ENCODE measurements around the gene TMEM53. TPM values are rescaled to one million over a fixed set of nuclear protein-coding genes. Genes with fewer than 3 reads are reported as not detected.

TMEM53 gene
- total and polyA plus RNA-seq, 12 donors, result 7.2 to 47.4 (median 12.6) TPM

DNA sequence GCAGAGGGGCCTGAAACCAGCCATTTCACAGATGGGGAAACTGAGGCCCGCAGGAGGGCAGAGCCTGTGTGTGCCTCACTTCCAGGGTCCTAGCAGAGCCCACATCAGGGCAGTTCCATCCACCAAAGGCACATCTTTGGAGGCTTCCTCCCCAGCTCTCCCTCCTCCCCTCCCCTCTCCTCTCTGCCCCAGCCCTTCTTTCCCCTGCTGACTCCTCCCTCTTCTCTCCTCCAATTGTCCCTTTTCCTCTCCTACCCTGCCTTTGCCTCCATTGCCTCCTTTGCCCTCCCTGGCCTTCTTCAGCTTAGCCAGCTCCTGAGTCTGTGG is 56.6 kb downstream of the TMEM53 start:
- TF ChIP-seq, protein P1, sequence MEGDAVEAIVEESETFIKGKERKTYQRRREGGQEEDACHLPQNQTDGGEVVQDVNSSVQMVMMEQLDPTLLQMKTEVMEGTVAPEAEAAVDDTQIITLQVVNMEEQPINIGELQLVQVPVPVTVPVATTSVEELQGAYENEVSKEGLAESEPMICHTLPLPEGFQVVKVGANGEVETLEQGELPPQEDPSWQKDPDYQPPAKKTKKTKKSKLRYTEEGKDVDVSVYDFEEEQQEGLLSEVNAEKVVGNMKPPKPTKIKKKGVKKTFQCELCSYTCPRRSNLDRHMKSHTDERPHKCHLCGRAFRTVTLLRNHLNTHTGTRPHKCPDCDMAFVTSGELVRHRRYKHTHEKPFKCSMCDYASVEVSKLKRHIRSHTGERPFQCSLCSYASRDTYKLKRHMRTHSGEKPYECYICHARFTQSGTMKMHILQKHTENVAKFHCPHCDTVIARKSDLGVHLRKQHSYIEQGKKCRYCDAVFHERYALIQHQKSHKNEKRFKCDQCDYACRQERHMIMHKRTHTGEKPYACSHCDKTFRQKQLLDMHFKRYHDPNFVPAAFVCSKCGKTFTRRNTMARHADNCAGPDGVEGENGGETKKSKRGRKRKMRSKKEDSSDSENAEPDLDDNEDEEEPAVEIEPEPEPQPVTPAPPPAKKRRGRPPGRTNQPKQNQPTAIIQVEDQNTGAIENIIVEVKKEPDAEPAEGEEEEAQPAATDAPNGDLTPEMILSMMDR (IDR thresholded peaks at IDR 0.05), result no peak
- TF ChIP-seq POLR2A (IDR thresholded peaks at IDR 0.05), result no peak
- Histone ChIP-seq H3K4me1 (replicated peaks in 1 of 2) (peaks cover 8 to 9% of the 10 kb centered on the region in 2 donors), H3K36me3 (replicated peaks in 1 of 2) (no peaks in the 10 kb centered on the region), H3K27ac (no peak overlapping the region), H3K27me3 (no peaks in the 10 kb centered on the region), H3K4me3 (peak overlapping the region in 1 of 4 donors; percentile 62), H3K9me3 (replicated peaks in 1 of 3) (no peaks in the 10 kb centered on the region)
- 43 to 78% (median 61%) methylated on average over 1 of the region's 1 CpG for WGBS, 4 donors
- intact Hi-C loops (cut with DNase I), result no loop called here
- DNase-seq, result no peak

DNA sequence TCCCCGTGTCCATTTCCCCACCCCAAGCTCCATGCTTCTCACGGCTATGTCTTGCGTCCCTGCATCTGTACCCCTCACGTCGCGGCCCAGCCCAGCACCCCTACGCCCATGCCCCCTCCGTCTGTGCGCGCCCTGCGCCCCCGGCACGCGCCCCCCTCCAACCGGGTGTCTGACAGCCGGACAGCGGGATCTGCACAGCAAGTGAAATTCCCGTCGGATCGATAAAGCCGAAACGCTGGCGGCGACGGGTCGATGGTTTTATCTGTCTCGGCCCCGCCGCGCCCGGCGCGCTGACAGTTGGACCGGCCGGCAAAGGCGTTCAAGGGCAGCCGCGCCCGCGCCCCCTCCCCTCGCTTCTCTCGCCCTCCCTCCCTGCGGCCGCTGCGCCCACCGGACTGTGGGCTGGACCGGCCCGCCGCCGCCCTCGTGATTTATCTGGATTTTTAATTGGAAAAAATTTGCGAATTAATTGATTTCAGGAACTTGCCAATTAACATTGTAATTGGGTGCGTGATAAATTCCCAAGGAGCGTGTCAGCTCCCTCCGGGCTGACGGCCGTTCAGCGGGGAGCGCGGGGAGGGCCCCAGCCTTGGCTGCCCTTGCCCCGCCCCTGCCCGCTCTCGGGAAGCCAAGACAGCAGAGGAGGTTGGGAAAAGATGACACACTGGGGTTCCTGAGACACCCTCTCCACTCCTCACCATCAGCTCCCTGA is 57.1 kb downstream of the TMEM53 start:
- TF ChIP-seq, protein P1 (IDR thresholded peaks at IDR 0.05), result no peak
- no peak for TF ChIP-seq POLR2A (IDR thresholded peaks at IDR 0.05)
- Histone ChIP-seq H3K4me3 (peak overlapping the region in 2 of 4 donors; percentile 11 to 62), H3K36me3 (replicated peaks in 1 of 2) (no peaks in the 10 kb centered on the region), H3K27ac (no peak overlapping the region), H3K4me1 (replicated peaks in 1 of 2) (peaks cover 8 to 9% of the 10 kb centered on the region in 2 donors), H3K9me3 (replicated peaks in 1 of 3) (no peaks in the 10 kb centered on the region), H3K27me3 (no peaks in the 10 kb centered on the region)
- 16 to 27% (median 21%) methylated on average over 28 to 63 of the region's 63 CpGs for WGBS, 4 donors
- intact Hi-C loops (cut with DNase I), result no loop called here
- peak in 5 of 7 donors; percentile 46 to 77 (median 65) for DNase-seq

DNA sequence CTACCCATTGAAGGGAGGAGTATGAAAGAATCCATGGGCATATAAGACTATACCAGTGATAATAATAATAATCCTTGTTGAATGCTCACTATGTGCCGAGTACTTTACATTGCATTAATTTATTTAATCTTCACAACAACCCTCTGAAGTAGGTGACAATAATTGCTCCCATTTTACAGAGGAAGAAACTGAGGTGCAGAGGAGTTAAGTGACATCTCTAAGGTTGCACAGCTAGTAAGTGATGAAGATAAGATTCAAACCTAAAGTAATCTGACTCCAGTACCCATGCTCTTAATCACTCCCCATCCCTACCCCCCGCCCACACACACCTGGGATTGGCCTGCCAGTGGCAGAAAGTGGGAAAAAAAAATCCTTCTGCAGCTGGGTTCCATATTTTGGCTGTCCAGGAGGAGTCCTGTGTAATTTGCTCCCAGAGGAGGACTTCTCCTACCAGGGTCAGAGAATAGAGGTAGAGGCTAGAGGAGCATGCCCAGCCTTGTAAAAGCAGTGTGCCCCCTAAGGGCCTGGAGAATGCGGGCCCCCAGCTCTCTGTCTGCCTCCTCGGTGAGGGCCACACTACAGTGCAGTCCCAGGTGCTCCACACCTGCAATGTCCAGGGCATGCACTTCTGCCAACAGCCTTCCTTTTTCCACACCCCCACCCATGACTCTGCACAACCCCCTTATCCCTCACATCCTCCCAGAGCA is 57.8 kb downstream of the TMEM53 start:
- H3K4me3 ChIP-seq, result no peak overlapping the region
- no peak for TF ChIP-seq POLR2A (IDR thresholded peaks at IDR 0.05)
- TF ChIP-seq, protein P1 (IDR thresholded peaks at IDR 0.05), result no peak
- no peak for DNase-seq
- 67 to 83% (median 81%) methylated on average over 3 to 4 of the region's 4 CpGs for WGBS, 4 donors
- H3K9me3 ChIP-seq (replicated peaks in 1 of 3), result no peaks in the 10 kb centered on the region
- intact Hi-C loops (cut with DNase I), result no loop called here
- peaks cover 8 to 9% of the 10 kb centered on the region in 2 donors for H3K4me1 ChIP-seq (replicated peaks in 1 of 2)
- no peaks in the 10 kb centered on the region for H3K36me3 ChIP-seq (replicated peaks in 1 of 2)
- H3K27me3 ChIP-seq, result no peaks in the 10 kb centered on the region
- H3K27ac ChIP-seq, result no peak overlapping the region

DNA sequence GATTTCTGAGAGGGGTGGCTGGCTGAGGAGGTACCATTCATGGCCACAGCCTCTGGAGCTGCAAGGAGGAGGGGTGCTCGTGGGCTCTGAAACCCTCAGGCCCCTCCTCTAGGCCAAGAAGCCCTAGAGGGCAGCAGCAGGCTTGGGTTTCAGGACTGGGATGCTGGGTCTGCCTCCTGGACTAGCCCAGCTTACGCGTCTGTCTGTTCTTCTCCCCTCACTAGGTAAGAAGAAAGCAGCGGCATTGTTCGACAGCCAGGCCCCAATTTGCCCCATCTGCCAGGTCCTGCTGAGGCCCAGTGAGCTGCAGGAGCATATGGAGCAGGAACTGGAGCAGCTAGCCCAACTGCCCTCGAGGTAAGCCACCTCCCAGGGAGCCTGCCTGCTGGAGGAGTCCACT is 60.3 kb downstream of the TMEM53 start:
- Histone ChIP-seq H3K36me3 (replicated peaks in 1 of 2) (no peaks in the 10 kb centered on the region), H3K4me3 (no peak overlapping the region), H3K4me1 (replicated peaks in 1 of 2) (peaks cover 8 to 9% of the 10 kb centered on the region in 2 donors), H3K27me3 (no peaks in the 10 kb centered on the region), H3K9me3 (replicated peaks in 1 of 3) (no peaks in the 10 kb centered on the region), H3K27ac (no peak overlapping the region)
- TF ChIP-seq, protein P1 (IDR thresholded peaks at IDR 0.05), result no peak
- TF ChIP-seq POLR2A (IDR thresholded peaks at IDR 0.05), result no peak
- WGBS, 4 donors, result 91 to 100% (median 93%) methylated on average over 1 to 6 of the region's 6 CpGs
- DNase-seq, result no peak
- intact Hi-C loops (cut with DNase I), result loop anchor here in 1 of 2 donors (5.0 kb wide), 1 partner anchor 38 kb away; no protein-coding TSS in a partner anchor
